ENCODE results near the gene LKAAEAR1.

LKAAEAR1 gene

DNA sequence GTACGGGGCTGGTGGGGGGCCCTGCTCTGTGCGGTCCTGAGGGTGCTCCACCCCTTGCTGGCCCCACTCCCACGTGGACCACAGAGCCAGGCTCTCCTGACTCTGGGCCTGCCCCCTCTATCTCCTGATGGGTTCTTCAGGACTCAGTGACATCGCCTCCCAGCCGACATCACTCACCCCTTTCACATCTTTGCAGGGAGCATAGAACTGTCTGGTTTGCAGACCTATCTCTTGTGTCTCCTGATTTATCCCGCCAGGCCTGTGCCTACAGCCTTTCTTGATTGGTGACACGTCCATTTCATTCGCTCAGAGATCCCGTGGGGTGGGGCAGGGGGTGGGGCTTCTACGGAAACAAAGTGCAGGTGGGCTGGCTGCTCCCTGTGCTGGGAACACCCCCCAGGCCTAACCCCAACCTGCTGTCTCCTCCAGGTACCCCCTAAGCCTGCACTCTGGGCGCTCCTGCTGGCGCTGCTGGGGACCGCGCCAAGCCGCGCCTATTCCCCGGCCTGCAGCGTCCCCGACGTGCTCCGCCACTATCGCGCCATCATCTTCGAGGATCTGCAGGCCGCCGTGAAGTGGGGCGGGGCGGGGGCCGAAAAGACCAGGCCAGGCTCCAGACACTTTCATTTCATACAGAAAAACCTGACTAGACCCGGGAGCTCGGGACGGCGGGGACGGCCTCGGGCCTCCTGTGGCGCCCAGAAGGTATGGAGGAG is 46.5 kb downstream of the LKAAEAR1 start:
- Histone ChIP-seq H3K9ac (ENCODE audit: low read depth, low read length) (no peak overlapping the region), H3K27me3 (ENCODE audit: control insufficient read depth, insufficient read depth, low read length) (peaks cover 54% of the 10 kb centered on the region), H3K9me3 (ENCODE audit: control insufficient read depth, insufficient read depth, low read length) (no peaks in the 10 kb centered on the region), H3K36me3 (ENCODE audit: control insufficient read depth, insufficient read depth, low read length) (peaks cover 19% of the 10 kb centered on the region), H3K27ac (ENCODE audit: low read depth, low read length) (no peak overlapping the region), H3K4me1 (ENCODE audit: control insufficient read depth, insufficient read depth, low read length) (peaks cover 19% of the 10 kb centered on the region; the same call in 1 of the 2 replicates), H3K4me3 (ENCODE audit: low read depth, low read length) (peak overlapping the region; percentile 78)

- H3K4me1 ChIP-seq (ENCODE audit: control insufficient read depth, insufficient read depth, low read length), result peaks cover 17% of the 10 kb centered on the region; the same call in 1 of the 2 replicates
- H3K36me3 ChIP-seq (ENCODE audit: control insufficient read depth, insufficient read depth, low read length), result peaks cover 24% of the 10 kb centered on the region
- no peaks in the 10 kb centered on the region for H3K9me3 ChIP-seq (ENCODE audit: control insufficient read depth, insufficient read depth, low read length)
- H3K9ac ChIP-seq (ENCODE audit: low read depth, low read length), result no peak overlapping the region
- no peak overlapping the region for H3K4me3 ChIP-seq (ENCODE audit: low read depth, low read length)
- no peak overlapping the region for H3K27ac ChIP-seq (ENCODE audit: low read depth, low read length)
- peaks cover 50% of the 10 kb centered on the region for H3K27me3 ChIP-seq (ENCODE audit: control insufficient read depth, insufficient read depth, low read length)
Measured at GRCh38 chr20:64037199-64037497, 47.0 kb downstream of the LKAAEAR1 start.

DNA sequence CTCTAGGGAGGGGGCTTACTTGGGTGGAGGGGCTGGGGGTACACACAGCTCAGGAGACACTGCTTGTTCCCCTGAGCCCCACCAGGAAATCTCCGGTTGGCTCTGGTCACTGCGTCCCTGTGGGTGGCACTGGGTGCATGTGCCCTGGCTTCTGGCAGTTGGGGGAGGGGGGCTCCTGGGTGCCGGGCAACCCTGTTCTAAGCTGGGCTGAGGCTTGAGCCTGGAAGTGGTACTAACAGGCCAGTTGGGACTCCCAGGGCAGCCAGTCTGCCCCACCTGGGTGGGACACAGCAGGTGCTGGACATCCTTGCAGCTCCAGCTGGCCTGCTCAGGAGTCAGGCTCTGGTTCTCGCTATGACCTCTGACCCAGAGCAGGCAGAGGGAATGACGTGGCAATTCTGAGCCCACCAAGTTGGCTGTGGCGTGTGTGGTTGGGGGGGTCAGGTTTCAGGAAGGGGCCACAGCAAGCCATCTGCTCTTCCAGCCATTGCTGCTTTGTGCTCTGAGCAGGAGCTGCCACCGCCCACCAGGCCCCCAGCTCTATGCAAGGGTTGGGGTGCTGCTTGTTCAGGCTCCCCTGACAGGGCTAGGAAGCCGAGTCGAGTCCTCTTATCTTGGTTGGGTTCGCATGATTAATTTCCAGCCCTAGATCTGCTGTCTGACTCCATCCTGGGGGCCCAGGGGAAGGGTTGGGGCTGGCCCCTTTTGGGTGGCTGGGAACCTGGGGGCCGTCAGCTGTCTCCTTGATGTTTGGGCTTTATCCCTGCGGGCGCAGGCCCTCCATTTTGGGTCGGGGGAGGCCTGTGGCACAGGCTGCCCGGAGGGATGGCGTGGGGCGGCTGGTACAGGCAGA is 47.6 kb downstream of the LKAAEAR1 start:
- H3K36me3 ChIP-seq (ENCODE audit: control insufficient read depth, insufficient read depth, low read length), result peaks cover 30% of the 10 kb centered on the region
- no peak overlapping the region for H3K27ac ChIP-seq (ENCODE audit: low read depth, low read length)
- H3K9ac ChIP-seq (ENCODE audit: low read depth, low read length), result no peak overlapping the region
- H3K9me3 ChIP-seq (ENCODE audit: control insufficient read depth, insufficient read depth, low read length), result no peaks in the 10 kb centered on the region
- no peak overlapping the region for H3K4me3 ChIP-seq (ENCODE audit: low read depth, low read length)
- H3K27me3 ChIP-seq (ENCODE audit: control insufficient read depth, insufficient read depth, low read length), result peaks cover 44% of the 10 kb centered on the region
- peaks cover 13% of the 10 kb centered on the region; the same call in 1 of the 2 replicates for H3K4me1 ChIP-seq (ENCODE audit: control insufficient read depth, insufficient read depth, low read length)

- H3K27me3 ChIP-seq (ENCODE audit: control insufficient read depth, insufficient read depth, low read length), result peaks cover 38% of the 10 kb centered on the region
- H3K4me1 ChIP-seq (ENCODE audit: control insufficient read depth, insufficient read depth, low read length), result peaks cover 13% of the 10 kb centered on the region; the same call in 1 of the 2 replicates
- H3K27ac ChIP-seq (ENCODE audit: low read depth, low read length), result no peak within 1 kb of the TSS
- H3K9me3 ChIP-seq (ENCODE audit: control insufficient read depth, insufficient read depth, low read length), result no peaks in the 10 kb centered on the region
- H3K36me3 ChIP-seq (ENCODE audit: control insufficient read depth, insufficient read depth, low read length), result peaks cover 33% of the 10 kb centered on the region
- no peak within 1 kb of the TSS for H3K4me3 ChIP-seq (ENCODE audit: low read depth, low read length)
- no peak within 1 kb of the TSS for H3K9ac ChIP-seq (ENCODE audit: low read depth, low read length)
Measured at GRCh38 chr20:64035933-64036345, 48.3 kb downstream of the LKAAEAR1 start, which contains the start of gene C20orf204. C20orf204 (plus strand) TSS chr20:64036182; CDS start chr20:64036324, 142 bp downstream.

GRCh38 chr20:64035066-64035932 is 48.9 kb downstream of the LKAAEAR1 start:
- Histone ChIP-seq H3K27me3 (ENCODE audit: control insufficient read depth, insufficient read depth, low read length) (peaks cover 32% of the 10 kb centered on the region), H3K9me3 (ENCODE audit: control insufficient read depth, insufficient read depth, low read length) (no peaks in the 10 kb centered on the region), H3K36me3 (ENCODE audit: control insufficient read depth, insufficient read depth, low read length) (peaks cover 40% of the 10 kb centered on the region), H3K9ac (ENCODE audit: low read depth, low read length) (no peak overlapping the region), H3K27ac (ENCODE audit: low read depth, low read length) (no peak overlapping the region), H3K4me3 (ENCODE audit: low read depth, low read length) (no peak overlapping the region), H3K4me1 (ENCODE audit: control insufficient read depth, insufficient read depth, low read length) (peaks cover 13% of the 10 kb centered on the region; the same call in 1 of the 2 replicates)

DNA sequence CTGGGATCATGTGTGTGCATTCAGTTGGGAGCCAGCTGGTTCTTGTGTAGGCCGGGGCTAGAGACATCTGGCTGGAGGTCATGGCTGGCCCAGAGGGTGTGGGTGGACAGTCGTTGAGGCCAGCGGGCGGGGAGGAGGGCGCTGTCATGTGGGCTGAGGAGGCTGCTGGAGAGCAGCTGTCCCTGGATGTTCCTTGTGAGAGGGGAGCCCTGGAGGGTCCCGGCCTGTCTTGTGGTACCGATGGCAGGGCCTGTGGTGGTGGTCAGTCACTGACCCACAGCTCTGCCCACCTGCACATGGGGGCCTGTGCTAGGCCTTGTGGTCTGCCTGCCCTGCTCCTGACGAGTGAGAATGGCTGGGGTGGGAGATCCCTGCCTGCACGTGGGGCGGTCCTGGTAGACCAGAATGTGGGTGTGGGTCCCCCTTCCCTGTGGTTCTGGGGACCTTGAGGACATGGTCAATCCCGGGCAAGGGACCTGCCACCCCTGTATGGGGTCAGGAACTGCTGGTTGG is 50.2 kb downstream of the LKAAEAR1 start:
- no peak overlapping the region for H3K9ac ChIP-seq (ENCODE audit: low read depth, low read length)
- peaks cover 13% of the 10 kb centered on the region; the same call in 1 of the 2 replicates for H3K4me1 ChIP-seq (ENCODE audit: control insufficient read depth, insufficient read depth, low read length)
- no peak overlapping the region for H3K4me3 ChIP-seq (ENCODE audit: low read depth, low read length)
- peaks cover 19% of the 10 kb centered on the region for H3K27me3 ChIP-seq (ENCODE audit: control insufficient read depth, insufficient read depth, low read length)
- peaks cover 52% of the 10 kb centered on the region for H3K36me3 ChIP-seq (ENCODE audit: control insufficient read depth, insufficient read depth, low read length)
- no peak overlapping the region for H3K27ac ChIP-seq (ENCODE audit: low read depth, low read length)
- H3K9me3 ChIP-seq (ENCODE audit: control insufficient read depth, insufficient read depth, low read length), result no peaks in the 10 kb centered on the region
